GM10847 (cell line): ENCODE results near the gene EIF2A.

Experiments
- POLR2A ChIP-seq: IDR thresholded peaks from 2 replicates; pipeline ENCODE4 v1.6.1; 2011; ENCODE audit not compliant: insufficient read length; ENCODE audit errors: extremely low read depth

Gene EIF2A

DNA sequence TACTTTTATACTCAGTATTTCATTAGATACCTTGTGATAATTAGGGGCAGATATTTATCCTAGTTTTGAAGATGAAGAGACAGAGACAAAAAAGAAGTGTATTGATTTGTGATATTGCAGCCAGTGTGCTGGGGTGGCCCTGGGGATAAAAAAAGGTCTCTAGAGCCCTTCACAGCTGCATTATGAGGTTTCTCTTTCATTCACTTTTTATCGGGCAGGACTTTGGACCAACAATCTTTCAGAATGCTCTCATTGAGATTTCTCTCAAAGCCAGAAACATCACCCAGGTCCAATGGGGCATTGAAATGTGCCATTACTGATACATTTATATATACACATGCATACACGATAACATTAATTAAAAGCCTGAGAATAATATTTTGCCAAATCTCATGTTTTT is 36.0 kb downstream of the EIF2A start:
- no peak for TF ChIP-seq POLR2A

DNA sequence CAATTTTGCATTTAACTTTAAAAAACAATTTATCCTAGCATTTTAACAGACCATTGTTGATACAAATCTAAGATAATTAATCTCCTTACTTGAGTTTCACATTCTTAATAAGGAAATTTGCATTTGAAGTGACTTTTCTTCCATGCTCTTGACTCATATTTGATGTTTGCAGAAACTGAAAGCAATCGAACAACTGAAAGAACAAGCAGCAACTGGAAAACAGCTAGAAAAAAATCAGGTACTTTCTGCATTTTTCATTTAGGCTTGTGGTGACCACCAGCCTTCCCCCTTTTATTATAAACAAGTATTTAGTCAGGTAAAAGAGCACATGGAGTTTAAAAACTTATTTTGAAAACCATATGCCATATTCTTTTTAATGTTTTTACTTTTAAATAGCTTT is 36.4 kb downstream of the EIF2A start:
- no peak for TF ChIP-seq POLR2A

- no peak for TF ChIP-seq POLR2A
These were observed 41.6 kb downstream of the EIF2A start for GRCh38 chr3:150588027-150588830.

DNA sequence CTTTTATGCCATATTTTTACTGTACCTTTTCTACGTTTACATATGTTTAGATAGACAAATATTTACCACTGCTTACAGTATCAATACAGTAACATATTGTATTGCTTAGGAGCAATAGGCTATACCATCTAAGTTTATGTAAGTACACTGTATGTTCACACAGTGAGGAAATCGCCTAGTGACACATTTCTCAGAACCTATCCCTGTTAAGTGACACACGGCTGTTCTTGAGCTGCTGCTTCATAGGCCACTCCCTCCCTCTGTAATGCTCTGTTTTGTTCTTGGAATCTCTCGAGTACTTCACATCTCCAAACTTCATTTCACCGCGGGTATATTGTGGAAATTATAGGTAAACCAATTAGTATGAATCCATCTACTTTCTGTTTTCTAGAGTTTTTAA is 43.2 kb downstream of the EIF2A start:
- TF ChIP-seq POLR2A: no peak

- TF ChIP-seq POLR2A: no peak
These were observed 47.6 kb downstream of the EIF2A start for GRCh38 chr3:150594150-150594549.

DNA sequence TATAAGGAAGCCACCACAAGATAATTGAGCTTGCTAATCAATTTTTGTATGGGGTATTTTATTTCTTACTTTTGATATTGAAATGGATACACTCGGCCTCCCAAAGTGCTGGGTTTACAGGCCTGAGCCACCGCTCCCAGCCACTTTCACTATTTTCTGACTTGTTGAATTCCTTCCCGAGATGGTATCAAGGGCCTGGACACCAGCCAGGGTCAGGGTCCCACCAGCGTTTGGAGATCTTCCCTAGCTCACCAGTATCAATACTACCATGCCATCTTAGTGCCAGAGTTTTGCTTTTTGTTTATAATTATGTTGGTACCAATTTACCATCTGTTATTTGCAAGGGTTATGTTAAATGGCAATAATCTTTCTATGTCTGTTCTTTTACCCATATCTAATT is 51.1 kb downstream of the EIF2A start:
- TF ChIP-seq POLR2A: no peak

DNA sequence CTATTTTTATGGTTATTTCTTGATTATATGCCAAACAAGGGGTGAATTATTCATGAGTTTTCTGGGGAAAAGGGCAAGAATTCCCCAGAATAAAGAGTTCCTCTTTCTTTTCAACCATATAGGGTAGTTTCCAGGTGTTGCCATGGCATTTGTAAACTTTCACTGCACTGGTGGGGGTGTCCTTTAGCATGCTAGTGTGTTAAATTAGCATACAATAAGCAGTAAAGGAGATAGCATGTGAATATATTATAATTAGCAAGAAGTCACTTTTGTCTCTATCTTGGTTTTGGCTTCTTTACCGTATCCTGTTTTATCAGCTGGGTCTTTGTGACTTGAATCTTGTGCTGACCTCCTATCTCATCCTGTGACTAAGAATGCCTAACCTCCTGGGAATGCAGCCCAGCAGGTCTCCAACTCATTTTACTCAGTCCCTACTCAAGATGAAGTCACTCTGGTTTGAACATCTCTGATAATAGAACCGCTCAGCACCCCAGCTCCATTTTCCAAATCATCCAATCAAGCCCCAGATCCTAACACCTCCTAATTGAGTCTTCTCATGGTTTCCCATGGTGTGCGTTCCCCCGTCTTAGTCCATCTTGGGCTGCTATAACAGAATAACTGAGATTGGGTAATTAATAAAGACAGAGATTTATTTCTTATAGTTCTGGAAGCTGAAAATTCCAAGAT is 53.2 kb downstream of the EIF2A start:
- TF ChIP-seq POLR2A: no peak

DNA sequence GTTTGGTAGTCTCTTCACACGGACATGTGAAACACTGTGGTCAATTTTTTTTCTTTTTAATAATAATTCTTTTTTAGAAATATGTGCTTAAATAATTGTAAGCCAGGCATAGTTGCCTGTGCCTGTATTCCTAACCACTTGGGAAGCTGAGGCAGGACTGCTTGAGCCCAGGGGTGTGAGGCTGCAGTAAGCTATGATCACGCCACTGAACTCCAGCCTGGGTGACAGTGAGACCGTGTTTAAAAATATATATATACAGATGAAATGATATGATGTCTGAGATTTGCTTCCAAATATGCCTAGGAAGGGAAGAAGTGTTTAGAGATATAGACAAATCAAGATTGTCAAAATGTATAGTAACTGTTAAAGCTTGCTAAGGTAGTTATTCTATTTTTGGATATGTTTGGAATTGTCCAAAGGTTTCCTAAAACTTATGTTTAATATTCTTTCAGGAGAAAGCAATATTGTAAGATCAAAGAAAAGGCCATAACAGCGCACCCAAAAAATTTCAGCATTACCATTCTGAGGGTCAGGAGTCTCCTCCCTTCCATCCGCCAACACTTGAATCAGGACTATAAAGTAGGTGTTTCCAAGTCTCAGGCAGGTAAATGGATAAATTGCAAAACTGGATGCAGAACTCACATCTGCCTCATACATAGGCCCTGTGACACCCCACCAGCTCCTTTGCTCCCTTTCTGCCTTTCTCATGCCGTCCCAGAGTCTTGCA is 56.0 kb downstream of the EIF2A start:
- TF ChIP-seq POLR2A: no peak

GRCh38 chr3:150603153-150603979 is 56.8 kb downstream of the EIF2A start, which contains the start of gene SELENOT:
Gene SELENOT (plus strand): TSS chr3:150603321. CDS start chr3:150603363, 42 bp downstream.
- peak; percentile 98 for TF ChIP-seq POLR2A

DNA sequence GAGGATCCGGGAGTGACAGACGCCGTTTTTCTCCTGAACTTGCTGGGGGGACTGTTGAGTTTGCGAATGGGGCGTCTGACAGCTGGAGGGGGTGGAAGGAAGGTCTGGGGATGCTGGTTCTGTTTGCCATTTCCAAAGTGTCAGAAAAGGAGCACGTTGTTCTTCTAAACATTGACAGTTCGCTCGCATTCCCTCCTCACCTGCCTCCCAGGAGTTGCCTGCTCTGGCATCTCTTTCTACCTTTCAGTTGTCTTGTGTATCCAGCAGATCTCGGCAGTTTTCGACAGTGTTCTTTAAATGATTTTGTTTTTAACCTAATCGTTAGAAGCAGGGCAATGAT is 57.4 kb downstream of the EIF2A start:
- TF ChIP-seq POLR2A: no peak

- TF ChIP-seq POLR2A: no peak
These were observed 59.5 kb downstream of the EIF2A start for GRCh38 chr3:150605998-150606641.

DNA sequence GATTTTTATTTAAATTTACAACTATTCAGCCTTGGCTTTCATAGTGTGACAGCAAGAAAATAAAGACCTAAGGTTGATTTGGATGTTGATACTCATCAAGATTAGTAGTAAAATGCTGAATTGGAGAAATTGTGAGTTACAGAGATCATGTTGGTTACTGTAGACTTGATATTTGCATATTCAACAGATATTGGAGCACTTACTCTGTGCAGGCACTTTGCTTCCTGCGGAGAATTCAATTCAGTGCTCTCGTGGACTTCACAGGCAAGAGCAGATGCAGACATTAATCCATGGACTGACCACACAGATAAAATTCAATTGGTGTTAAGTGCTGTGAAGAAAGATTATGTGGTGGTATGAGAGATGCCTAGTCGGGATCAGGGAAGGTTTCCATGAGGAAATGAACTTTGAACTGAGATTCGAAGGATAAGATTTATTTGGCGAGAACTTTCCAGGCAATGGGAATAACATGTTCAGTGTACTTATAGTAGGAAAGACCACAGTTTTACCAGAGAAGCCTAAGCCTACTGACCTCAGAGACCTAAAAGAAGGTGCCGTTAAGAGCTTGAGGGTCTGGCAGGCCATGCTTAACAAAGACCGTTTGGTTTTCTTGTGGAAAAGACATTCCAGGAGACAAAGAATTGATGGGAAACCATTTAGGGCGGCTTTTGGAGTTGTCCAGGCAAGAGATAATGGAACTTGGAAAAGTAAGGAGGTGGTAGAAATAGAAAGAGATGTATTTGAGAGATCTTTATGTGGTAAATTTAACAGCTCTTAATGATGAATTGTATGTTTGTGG is 60.9 kb downstream of the EIF2A start:
- TF ChIP-seq POLR2A: no peak

DNA sequence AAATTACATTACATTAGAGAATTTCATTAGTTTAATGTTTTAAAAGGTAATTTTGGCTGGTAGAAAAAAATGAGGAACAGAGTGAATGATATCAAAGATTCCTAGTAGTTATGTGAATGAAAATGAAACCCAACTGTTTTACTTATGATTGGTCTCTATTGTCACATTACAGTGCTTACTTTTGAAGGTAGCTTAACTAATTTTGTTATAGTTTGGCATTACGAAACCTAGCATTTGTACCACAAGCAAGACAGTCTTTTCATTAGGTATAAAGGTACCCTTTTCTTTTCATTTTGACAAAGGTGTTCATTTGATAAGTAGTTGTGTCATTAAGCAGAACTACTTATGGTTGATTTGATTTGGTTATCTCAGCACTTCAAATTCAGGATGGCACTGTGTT is 63.4 kb downstream of the EIF2A start:
- no peak for TF ChIP-seq POLR2A

- TF ChIP-seq POLR2A: no peak
These were observed 64.2 kb downstream of the EIF2A start for GRCh38 chr3:150610785-150611184.
